Urothelium cell line (cell line): Measurements from ENCODE around the gene APIP.
"Not testable (repeated sequence)": the region's sequence is repeated elsewhere in the genome, so short reads cannot be mapped to it uniquely, and the experiment has no call there.

Source experiments
- DNase-seq: peaks from one replicate; pipeline ENCODE4 v3.0.0; 2011; ENCODE audit warnings: low spot score, mixed read lengths
- FAIRE-seq: peaks from 2 replicates; lab custom pipeline; 2011; peaks lifted over from hg19 to GRCh38; lab: Jason Lieb, UNC

Gene APIP

GRCh38 chr11:34926831-34927132, 10.6 kb upstream of the APIP start:
- FAIRE-seq (no peak), DNase-seq (no peak)

GRCh38 chr11:34926101-34926830, 10.1 kb upstream of the APIP start:
- peak; percentile 8 for DNase-seq
- FAIRE-seq: no peak

GRCh38 chr11:34924714-34925113, 8.5 kb upstream of the APIP start:
- no peak for FAIRE-seq

GRCh38 chr11:34921156-34921555, 5.0 kb upstream of the APIP start:
- DNase-seq (no peak), FAIRE-seq (no peak)

More at GRCh38 chr11:34924714-34925113, 8.5 kb upstream of the APIP start:
- DNase-seq: no peak

GRCh38 chr11:34916843-34917770, 928 bp upstream of the APIP start:
- FAIRE-seq: no peak
- DNase-seq: no peak

- FAIRE-seq (no peak), DNase-seq (no peak)
Observed at GRCh38 chr11:34915136-34916014, 804 bp downstream of the APIP start.

GRCh38 chr11:34913556-34913955, 2.6 kb downstream of the APIP start:
- not testable (repeated sequence) for FAIRE-seq

GRCh38 chr11:34911676-34912075, 4.5 kb downstream of the APIP start:
- DNase-seq (no peak), FAIRE-seq (no peak)

More at GRCh38 chr11:34913556-34913955, 2.6 kb downstream of the APIP start:
- DNase-seq: not testable (repeated sequence)

GRCh38 chr11:34910817-34911216, 5.4 kb downstream of the APIP start:
- FAIRE-seq: no peak
- no peak for DNase-seq

GRCh38 chr11:34909955-34910354, 6.2 kb downstream of the APIP start:
- DNase-seq (no peak), FAIRE-seq (no peak)

GRCh38 chr11:34909415-34909814, 6.8 kb downstream of the APIP start:
- FAIRE-seq (no peak), DNase-seq (no peak)

- FAIRE-seq: no peak
- DNase-seq: no peak
Observed at GRCh38 chr11:34907934-34908593, 8.1 kb downstream of the APIP start.

GRCh38 chr11:34905666-34906065, 10.5 kb downstream of the APIP start:
- DNase-seq: no peak
- FAIRE-seq: no peak

- no peak for FAIRE-seq
- DNase-seq: no peak
Observed at GRCh38 chr11:34904421-34904955, 11.7 kb downstream of the APIP start.

GRCh38 chr11:34899633-34900016, 16.6 kb downstream of the APIP start:
- no peak for DNase-seq
- FAIRE-seq: no peak

- no peak for DNase-seq
- FAIRE-seq: no peak
Observed at GRCh38 chr11:34898474-34898873, 17.7 kb downstream of the APIP start.

- DNase-seq (no peak), FAIRE-seq (no peak)
Observed at GRCh38 chr11:34897171-34897870, 18.9 kb downstream of the APIP start.

- not testable (repeated sequence) for DNase-seq, FAIRE-seq
Observed at GRCh38 chr11:34896191-34896590, 20.0 kb downstream of the APIP start.

- DNase-seq (no peak), FAIRE-seq (no peak)
Observed at GRCh38 chr11:34893416-34893815, 22.8 kb downstream of the APIP start.

GRCh38 chr11:34891611-34892010, 24.6 kb downstream of the APIP start:
- DNase-seq (no peak), FAIRE-seq (no peak)
